ENCODE results near the gene TTBK2. TPM values are rescaled to one million over a fixed set of nuclear protein-coding genes. Genes with fewer than 3 reads are reported as not detected.

Gene TTBK2
- total RNA-seq, 2 experiments from 2014 or later: 17.5 to 20.1 TPM

DNA sequence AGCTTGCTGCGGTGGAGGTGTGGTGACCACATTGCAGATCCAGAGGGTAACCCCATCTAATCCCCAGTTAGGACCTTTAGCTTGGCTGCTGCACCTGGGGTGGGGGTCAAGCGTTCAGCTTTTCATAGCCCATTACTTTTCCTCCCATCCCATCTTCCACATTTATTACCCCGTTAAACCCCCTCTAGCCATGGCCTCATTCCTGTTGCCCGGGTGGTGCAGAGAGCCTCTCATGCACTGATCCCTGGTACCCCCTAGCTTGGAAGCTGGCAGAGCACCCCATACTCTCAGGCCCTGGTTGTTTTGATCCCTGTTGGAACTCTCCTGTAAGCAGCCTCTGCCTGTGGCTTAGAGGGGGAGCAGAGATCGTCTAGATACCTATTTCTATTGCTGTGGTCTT, 204.5 kb downstream of the TTBK2 start:
- DNase-seq (no peak), ATAC-seq (ENCODE audit: poor library complexity) (no peak)
- ChIA-PET CTCF (no interaction called here), POLR2A (interaction anchor here (0.6 kb wide), 1 partner anchor 34 kb away, joined by 3 read pairs; no protein-coding TSS in a partner anchor)
- H3K36me3 Mint-ChIP-seq (ENCODE audit: low read depth): peaks cover 17% of the 10 kb centered on the region
- H3K4me3 Mint-ChIP-seq: no peak overlapping the region
- H3K9me3 Mint-ChIP-seq: no peaks in the 10 kb centered on the region
- intact Hi-C loops (cut with DNase I, micrococcal nuclease): no loop called here
- Histone ChIP-seq H3K36me3 (ENCODE audit: insufficient read depth, low read length) (peaks cover 10% of the 10 kb centered on the region), H3K27ac (ENCODE audit: low read depth in 1 of 2, low read length in 2 of 2) (no peak overlapping the region), H3K27me3 (ENCODE audit: control insufficient read depth in 1 of 2, insufficient read depth in 2 of 2, low read length in 2 of 2) (no peaks in the 10 kb centered on the region), H3K4me3 (ENCODE audit: low read length) (no peak overlapping the region), H3K4me1 (ENCODE audit: insufficient read depth, low read length) (no peaks in the 10 kb centered on the region), H3K9me3 (ENCODE audit: control insufficient read depth in 1 of 2, insufficient read depth in 1 of 2, low read length in 2 of 2) (no peaks in the 10 kb centered on the region)
- no peaks in the 10 kb centered on the region for H3K27me3 Mint-ChIP-seq
- H3K4me1 Mint-ChIP-seq (ENCODE audit: low read depth): no peaks in the 10 kb centered on the region
- H3K27ac Mint-ChIP-seq: no peak overlapping the region
- TF ChIP-seq, protein P1, sequence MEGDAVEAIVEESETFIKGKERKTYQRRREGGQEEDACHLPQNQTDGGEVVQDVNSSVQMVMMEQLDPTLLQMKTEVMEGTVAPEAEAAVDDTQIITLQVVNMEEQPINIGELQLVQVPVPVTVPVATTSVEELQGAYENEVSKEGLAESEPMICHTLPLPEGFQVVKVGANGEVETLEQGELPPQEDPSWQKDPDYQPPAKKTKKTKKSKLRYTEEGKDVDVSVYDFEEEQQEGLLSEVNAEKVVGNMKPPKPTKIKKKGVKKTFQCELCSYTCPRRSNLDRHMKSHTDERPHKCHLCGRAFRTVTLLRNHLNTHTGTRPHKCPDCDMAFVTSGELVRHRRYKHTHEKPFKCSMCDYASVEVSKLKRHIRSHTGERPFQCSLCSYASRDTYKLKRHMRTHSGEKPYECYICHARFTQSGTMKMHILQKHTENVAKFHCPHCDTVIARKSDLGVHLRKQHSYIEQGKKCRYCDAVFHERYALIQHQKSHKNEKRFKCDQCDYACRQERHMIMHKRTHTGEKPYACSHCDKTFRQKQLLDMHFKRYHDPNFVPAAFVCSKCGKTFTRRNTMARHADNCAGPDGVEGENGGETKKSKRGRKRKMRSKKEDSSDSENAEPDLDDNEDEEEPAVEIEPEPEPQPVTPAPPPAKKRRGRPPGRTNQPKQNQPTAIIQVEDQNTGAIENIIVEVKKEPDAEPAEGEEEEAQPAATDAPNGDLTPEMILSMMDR (IDR thresholded peaks at IDR 0.05): no peak

- no peaks in the 10 kb centered on the region for H3K36me3 ChIP-seq (ENCODE audit: insufficient read depth, low read length)
- no peaks in the 10 kb centered on the region for H3K27me3 ChIP-seq (ENCODE audit: control insufficient read depth in 1 of 2, insufficient read depth in 2 of 2, low read length in 2 of 2)
- H3K27me3 Mint-ChIP-seq: no peaks in the 10 kb centered on the region
- no peaks in the 10 kb centered on the region for H3K4me1 ChIP-seq (ENCODE audit: insufficient read depth, low read length)
- DNase-seq: no peak
- no peak overlapping the region for H3K27ac ChIP-seq (ENCODE audit: low read depth in 1 of 2, low read length in 2 of 2)
- H3K4me1 Mint-ChIP-seq (ENCODE audit: low read depth): no peaks in the 10 kb centered on the region
- TF ChIP-seq, protein P1 (IDR thresholded peaks at IDR 0.05): no peak
- POLR2A ChIA-PET: no interaction called here
- H3K9me3 Mint-ChIP-seq: no peaks in the 10 kb centered on the region
- no peak overlapping the region for H3K27ac Mint-ChIP-seq
- intact Hi-C loops (cut with DNase I, micrococcal nuclease): no loop called here
- H3K9me3 ChIP-seq (ENCODE audit: control insufficient read depth in 1 of 2, insufficient read depth in 1 of 2, low read length in 2 of 2): no peaks in the 10 kb centered on the region
- H3K4me3 ChIP-seq (ENCODE audit: low read length): no peak overlapping the region
- CTCF ChIA-PET: interaction anchor here (0.8 kb wide), 1 partner anchor 61 kb away, joined by 3 read pairs; no protein-coding TSS in a partner anchor
- ATAC-seq (ENCODE audit: poor library complexity): no peak
- H3K4me3 Mint-ChIP-seq: no peak overlapping the region
- H3K36me3 Mint-ChIP-seq (ENCODE audit: low read depth): no peaks in the 10 kb centered on the region
Measured at GRCh38 chr15:42712584-42712983, 208.0 kb downstream of the TTBK2 start.

DNA sequence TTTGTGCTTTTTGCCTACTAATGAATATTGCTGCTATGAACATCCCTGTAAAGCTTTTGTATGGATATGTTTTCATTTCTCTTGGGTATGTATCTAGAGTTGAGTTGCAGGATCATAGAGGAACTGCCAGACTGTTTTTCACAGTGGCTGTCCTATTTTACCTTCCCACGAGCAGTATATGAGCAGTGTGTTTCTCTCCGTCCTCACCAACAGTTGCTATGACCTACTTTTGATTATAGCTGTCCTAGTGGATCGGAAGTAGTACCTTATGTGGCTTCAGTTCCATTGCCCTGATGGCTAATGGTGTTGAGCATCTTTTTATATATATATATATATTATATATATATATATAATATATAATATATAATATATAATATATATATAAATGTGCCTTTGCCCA, 208.8 kb downstream of the TTBK2 start:
- no peaks in the 10 kb centered on the region for H3K4me1 Mint-ChIP-seq (ENCODE audit: low read depth)
- POLR2A ChIA-PET: no interaction called here
- H3K27ac Mint-ChIP-seq: no peak overlapping the region
- H3K4me1 ChIP-seq (ENCODE audit: insufficient read depth, low read length): no peaks in the 10 kb centered on the region
- H3K27me3 ChIP-seq (ENCODE audit: control insufficient read depth in 1 of 2, insufficient read depth in 2 of 2, low read length in 2 of 2): no peaks in the 10 kb centered on the region
- intact Hi-C loops (cut with DNase I, micrococcal nuclease): no loop called here
- ATAC-seq (ENCODE audit: poor library complexity) (no peak), DNase-seq (no peak)
- H3K36me3 Mint-ChIP-seq (ENCODE audit: low read depth): no peaks in the 10 kb centered on the region
- no peaks in the 10 kb centered on the region for H3K36me3 ChIP-seq (ENCODE audit: insufficient read depth, low read length)
- H3K27me3 Mint-ChIP-seq: no peaks in the 10 kb centered on the region
- CTCF ChIA-PET: interaction anchor here (0.8 kb wide), 1 partner anchor 62 kb away, joined by 3 read pairs; no protein-coding TSS in a partner anchor
- no peak overlapping the region for H3K4me3 ChIP-seq (ENCODE audit: low read length)
- H3K9me3 Mint-ChIP-seq: no peaks in the 10 kb centered on the region
- TF ChIP-seq, protein P1 (IDR thresholded peaks at IDR 0.05): no peak
- H3K9me3 ChIP-seq (ENCODE audit: control insufficient read depth in 1 of 2, insufficient read depth in 1 of 2, low read length in 2 of 2): no peaks in the 10 kb centered on the region
- no peak overlapping the region for H3K4me3 Mint-ChIP-seq
- no peak overlapping the region for H3K27ac ChIP-seq (ENCODE audit: low read depth in 1 of 2, low read length in 2 of 2)

All from CD4-positive, alpha-beta T cell (primary cell).